Measurements from ENCODE around the gene CACNB4.

The CACNB4 gene

DNA sequence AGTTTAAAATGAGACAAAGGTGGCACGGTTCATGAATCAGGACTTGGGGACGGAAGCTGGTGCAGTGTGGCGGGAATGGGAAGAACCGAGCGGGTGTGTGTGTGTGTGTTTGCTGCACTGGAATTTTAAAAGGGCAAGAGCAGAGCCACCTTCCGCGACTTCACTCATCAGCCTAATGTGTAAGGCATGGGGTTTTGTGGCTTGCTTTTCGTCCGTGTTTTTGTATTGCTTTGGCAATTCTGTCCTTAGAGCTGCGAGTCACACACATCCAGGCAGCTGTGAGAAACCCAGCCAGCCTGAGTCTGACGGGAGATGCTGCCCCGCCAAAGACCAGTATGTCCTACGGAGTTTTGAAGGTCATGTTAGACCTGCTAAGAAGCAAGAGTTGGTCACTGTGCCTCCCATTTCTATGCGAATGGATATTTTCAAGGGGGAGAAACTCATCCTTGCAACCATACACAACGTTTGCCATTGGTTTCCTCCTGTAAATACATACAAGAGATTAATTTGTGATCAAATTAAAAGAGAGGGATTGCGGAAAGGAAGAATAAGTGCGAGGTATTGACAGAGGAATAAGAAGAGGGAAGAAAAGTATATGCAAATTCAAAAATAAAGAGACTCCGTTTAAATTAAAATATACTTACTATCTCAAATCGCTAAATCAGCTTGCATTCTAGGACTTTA, 665 bp upstream of the CACNB4 start:
- Histone ChIP-seq H4K20me1 (ENCODE audit: insufficient read depth, low read length) (no peaks in the 10 kb centered on the region), H3F3A (ENCODE audit: insufficient read depth, low read length) (no peaks in the 10 kb centered on the region), H2AFZ (ENCODE audit: low read length) (no peak overlapping the region), H3K9me2 (ENCODE audit: low read depth, low read length) (no peaks in the 10 kb centered on the region), H3K4me1 (ENCODE audit: insufficient read depth, low read length, severe bottlenecking) (no peaks in the 10 kb centered on the region), H3K27me3 (ENCODE audit: insufficient read depth, low read length) (no peaks in the 10 kb centered on the region; the same call in 1 of the 2 replicates), H3K36me3 (ENCODE audit: insufficient read depth, low read length) (no peaks in the 10 kb centered on the region), H3K9me3 (ENCODE audit: low read length) (no peaks in the 10 kb centered on the region), H3K27ac (ENCODE audit: low read depth, low read length, poor library complexity, severe bottlenecking) (no peak overlapping the region), H3K4me2 (ENCODE audit: low read length) (peak overlapping the region; percentile 41; the same call in 1 of the 2 replicates), H3K79me2 (ENCODE audit: insufficient read depth, low read length) (no peaks in the 10 kb centered on the region), H3K9ac (ENCODE audit: low read length) (no peak overlapping the region), H3K4me3 (ENCODE audit: low read depth, low read length, poor library complexity, severe bottlenecking) (peak overlapping the region; percentile 45)
- TF ChIP-seq EZH2 (IDR thresholded peaks at IDR 0.05; ENCODE audit: borderline replicate concordance, low read length): no peak
- TF ChIP-seq, protein P1, sequence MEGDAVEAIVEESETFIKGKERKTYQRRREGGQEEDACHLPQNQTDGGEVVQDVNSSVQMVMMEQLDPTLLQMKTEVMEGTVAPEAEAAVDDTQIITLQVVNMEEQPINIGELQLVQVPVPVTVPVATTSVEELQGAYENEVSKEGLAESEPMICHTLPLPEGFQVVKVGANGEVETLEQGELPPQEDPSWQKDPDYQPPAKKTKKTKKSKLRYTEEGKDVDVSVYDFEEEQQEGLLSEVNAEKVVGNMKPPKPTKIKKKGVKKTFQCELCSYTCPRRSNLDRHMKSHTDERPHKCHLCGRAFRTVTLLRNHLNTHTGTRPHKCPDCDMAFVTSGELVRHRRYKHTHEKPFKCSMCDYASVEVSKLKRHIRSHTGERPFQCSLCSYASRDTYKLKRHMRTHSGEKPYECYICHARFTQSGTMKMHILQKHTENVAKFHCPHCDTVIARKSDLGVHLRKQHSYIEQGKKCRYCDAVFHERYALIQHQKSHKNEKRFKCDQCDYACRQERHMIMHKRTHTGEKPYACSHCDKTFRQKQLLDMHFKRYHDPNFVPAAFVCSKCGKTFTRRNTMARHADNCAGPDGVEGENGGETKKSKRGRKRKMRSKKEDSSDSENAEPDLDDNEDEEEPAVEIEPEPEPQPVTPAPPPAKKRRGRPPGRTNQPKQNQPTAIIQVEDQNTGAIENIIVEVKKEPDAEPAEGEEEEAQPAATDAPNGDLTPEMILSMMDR (IDR thresholded peaks at IDR 0.05; ENCODE audit: low read length): no peak

DNA sequence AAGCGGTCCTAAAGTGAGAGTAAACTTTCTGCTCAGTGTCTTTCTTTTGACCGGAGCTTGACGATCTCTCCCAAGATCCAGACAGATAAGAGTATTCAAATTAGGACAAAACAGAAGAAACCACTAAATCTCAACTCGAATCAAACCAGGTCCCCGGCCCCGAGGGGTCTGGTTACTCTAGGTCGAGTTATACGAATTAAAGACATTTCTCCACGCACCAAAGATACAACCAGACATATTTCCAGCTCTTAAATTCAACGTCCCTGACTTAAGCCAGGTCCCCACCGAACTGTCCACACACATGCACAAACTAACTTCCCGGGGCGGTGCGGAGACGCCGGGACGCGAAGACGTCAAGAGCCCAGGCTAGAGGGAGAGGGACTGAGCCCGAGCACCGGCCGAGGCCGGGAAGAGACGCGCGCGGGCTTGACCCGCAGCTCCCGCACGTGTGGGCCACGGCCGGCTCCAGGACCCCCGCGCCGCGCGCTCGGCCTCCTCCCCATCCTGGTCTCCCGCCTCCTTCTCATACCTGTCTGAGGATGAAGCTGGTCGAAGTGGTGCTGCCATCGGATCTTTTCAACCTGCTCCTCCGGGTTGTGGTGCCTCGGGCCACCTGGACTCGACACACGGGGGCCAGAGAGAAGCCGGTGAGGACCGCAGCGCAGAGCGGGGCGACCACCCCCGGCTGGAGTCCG, 896 bp downstream of the CACNB4 start:
- H3K9me2 ChIP-seq (ENCODE audit: low read depth, low read length): no peaks in the 10 kb centered on the region
- no peak overlapping the region for H3K27ac ChIP-seq (ENCODE audit: low read depth, low read length, poor library complexity, severe bottlenecking)
- no peaks in the 10 kb centered on the region for H3K4me1 ChIP-seq (ENCODE audit: insufficient read depth, low read length, severe bottlenecking)
- no peaks in the 10 kb centered on the region for H3K36me3 ChIP-seq (ENCODE audit: insufficient read depth, low read length)
- no peak overlapping the region for H3K4me2 ChIP-seq (ENCODE audit: low read length)
- TF ChIP-seq, protein P1 (IDR thresholded peaks at IDR 0.05; ENCODE audit: low read length): no peak
- no peak for TF ChIP-seq EZH2 (IDR thresholded peaks at IDR 0.05; ENCODE audit: borderline replicate concordance, low read length)
- no peaks in the 10 kb centered on the region for H3K9me3 ChIP-seq (ENCODE audit: low read length)
- no peaks in the 10 kb centered on the region for H3F3A ChIP-seq (ENCODE audit: insufficient read depth, low read length)
- H3K79me2 ChIP-seq (ENCODE audit: insufficient read depth, low read length): no peaks in the 10 kb centered on the region
- H4K20me1 ChIP-seq (ENCODE audit: insufficient read depth, low read length): no peaks in the 10 kb centered on the region
- H3K27me3 ChIP-seq (ENCODE audit: insufficient read depth, low read length): no peaks in the 10 kb centered on the region; the same call in 1 of the 2 replicates
- no peak overlapping the region for H3K4me3 ChIP-seq (ENCODE audit: low read depth, low read length, poor library complexity, severe bottlenecking)
- H2AFZ ChIP-seq (ENCODE audit: low read length): no peak overlapping the region
- H3K9ac ChIP-seq (ENCODE audit: low read length): no peak overlapping the region

DNA sequence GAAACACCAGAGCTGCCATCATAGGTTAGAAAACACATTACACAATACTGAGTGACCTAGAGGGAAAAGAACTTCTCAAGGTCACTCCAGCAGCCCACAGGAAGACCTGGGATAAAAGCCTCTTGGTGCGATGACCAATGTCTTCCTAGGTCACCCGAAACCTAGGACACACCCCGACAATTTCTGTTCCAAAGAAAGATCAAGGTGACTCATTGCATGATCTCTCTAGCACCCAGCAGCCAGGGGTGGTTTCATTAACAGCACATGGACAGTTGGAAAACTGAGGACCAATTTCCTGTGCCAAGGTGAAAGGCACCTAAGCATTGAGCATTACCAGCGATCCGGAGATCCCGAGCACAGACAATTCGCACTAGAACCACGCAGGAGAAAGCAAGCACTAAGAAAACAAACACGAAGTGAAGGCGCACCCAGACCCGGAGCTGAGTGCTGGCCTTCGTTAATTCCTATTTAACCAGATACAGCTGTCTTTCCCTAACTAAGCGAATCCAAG, 1.5 kb downstream of the CACNB4 start:
- no peaks in the 10 kb centered on the region for H3K4me1 ChIP-seq (ENCODE audit: insufficient read depth, low read length, severe bottlenecking)
- no peaks in the 10 kb centered on the region for H3K36me3 ChIP-seq (ENCODE audit: insufficient read depth, low read length)
- H3K27ac ChIP-seq (ENCODE audit: low read depth, low read length, poor library complexity, severe bottlenecking): no peak overlapping the region
- no peaks in the 10 kb centered on the region for H4K20me1 ChIP-seq (ENCODE audit: insufficient read depth, low read length)
- no peaks in the 10 kb centered on the region for H3K9me2 ChIP-seq (ENCODE audit: low read depth, low read length)
- TF ChIP-seq, protein P1 (IDR thresholded peaks at IDR 0.05; ENCODE audit: low read length): no peak
- TF ChIP-seq EZH2 (IDR thresholded peaks at IDR 0.05; ENCODE audit: borderline replicate concordance, low read length): no peak
- H3F3A ChIP-seq (ENCODE audit: insufficient read depth, low read length): no peaks in the 10 kb centered on the region
- H3K4me3 ChIP-seq (ENCODE audit: low read depth, low read length, poor library complexity, severe bottlenecking): no peak overlapping the region
- H3K27me3 ChIP-seq (ENCODE audit: insufficient read depth, low read length): no peaks in the 10 kb centered on the region; the same call in 1 of the 2 replicates
- no peak overlapping the region for H2AFZ ChIP-seq (ENCODE audit: low read length)
- no peaks in the 10 kb centered on the region for H3K9me3 ChIP-seq (ENCODE audit: low read length)
- H3K4me2 ChIP-seq (ENCODE audit: low read length): no peak overlapping the region
- no peaks in the 10 kb centered on the region for H3K79me2 ChIP-seq (ENCODE audit: insufficient read depth, low read length)
- no peak overlapping the region for H3K9ac ChIP-seq (ENCODE audit: low read length)
